ENCODE results near the gene IL17RA.
"Not testable (repeated sequence)": the region's sequence is repeated elsewhere in the genome, so short reads cannot be mapped to it uniquely, and the experiment has no call there.

The IL17RA gene

GRCh38 chr22:17121233-17122195 is 36.7 kb downstream of the IL17RA start, which contains the start of gene TMEM121B:
TMEM121B (minus strand) TSS chr22:17121360; CDS start chr22:17121127, 233 bp downstream.
- no peak for DNase-seq

GRCh38 chr22:17130199-17130598 is 45.4 kb downstream of the IL17RA start:
- DNase-seq = no peak

GRCh38 chr22:17131686-17132085 is 46.9 kb downstream of the IL17RA start:
- no peak for DNase-seq

- no peak for DNase-seq
Measured at GRCh38 chr22:17132112-17132511, 47.3 kb downstream of the IL17RA start.

- no peak for DNase-seq
Measured at GRCh38 chr22:17133137-17133536, 48.3 kb downstream of the IL17RA start.

- no peak for DNase-seq
Measured at GRCh38 chr22:17135153-17135760, 50.5 kb downstream of the IL17RA start.

- no peak for DNase-seq
Measured at GRCh38 chr22:17137170-17137569, 52.4 kb downstream of the IL17RA start.

- no peak for DNase-seq
Measured at GRCh38 chr22:17137861-17138425, 53.1 kb downstream of the IL17RA start.

- DNase-seq = no peak
Measured at GRCh38 chr22:17138513-17138912, 53.7 kb downstream of the IL17RA start.

GRCh38 chr22:17140022-17140421 is 55.2 kb downstream of the IL17RA start:
- DNase-seq = no peak

- no peak for DNase-seq
Measured at GRCh38 chr22:17140826-17141766, 56.3 kb downstream of the IL17RA start.

GRCh38 chr22:17143101-17143500 is 58.3 kb downstream of the IL17RA start:
- DNase-seq = no peak

GRCh38 chr22:17143826-17144225 is 59.0 kb downstream of the IL17RA start:
- no peak for DNase-seq

- no peak for DNase-seq
Measured at GRCh38 chr22:17145021-17145680, 60.4 kb downstream of the IL17RA start.

- DNase-seq = not testable (repeated sequence)
Measured at GRCh38 chr22:17147458-17147857, 62.7 kb downstream of the IL17RA start.

GRCh38 chr22:17149076-17149815 is 64.4 kb downstream of the IL17RA start:
- DNase-seq = no peak

GRCh38 chr22:17152340-17152739 is 67.5 kb downstream of the IL17RA start:
- no peak for DNase-seq

- no peak for DNase-seq
Measured at GRCh38 chr22:17152971-17153370, 68.2 kb downstream of the IL17RA start.

GRCh38 chr22:17155941-17156340 is 71.1 kb downstream of the IL17RA start:
- no peak for DNase-seq

GRCh38 chr22:17157714-17158113 is 72.9 kb downstream of the IL17RA start:
- no peak for DNase-seq

GRCh38 chr22:17158176-17158567 is 73.4 kb downstream of the IL17RA start:
- no peak for DNase-seq
